ENCODE measurements around the gene HKDC1. TPM values are rescaled to one million over a fixed set of nuclear protein-coding genes. Genes with fewer than 3 reads are reported as not detected.
"Not testable (repeated sequence)": the region's sequence is repeated elsewhere in the genome, so short reads cannot be mapped to it uniquely, and the experiment has no call there.

The HKDC1 gene
- polyA plus RNA-seq, 2 of the 4 experiments (the other 2 are of a cell fraction), result 32.5 to 32.8 TPM

- H3K27ac ChIP-seq, result no peak overlapping the region
- H3K4me2 ChIP-seq, result no peak overlapping the region
- DNase-seq (ENCODE audit: low read depth in 1 of 2, low spot score in 1 of 2) (no peak), ATAC-seq (no peak), FAIRE-seq (no peak)
- WGBS (ENCODE audit: missing lambda C conversion rate), result 80% methylated on average over 8 of the region's 8 CpGs
- H3K4me3 ChIP-seq, result no peak overlapping the region
- POLR2A ChIA-PET, result no interaction called here
- H3K4me1 ChIP-seq, result no peaks in the 10 kb centered on the region
- no peak for TF ChIP-seq ELK1 (IDR thresholded peaks at IDR 0.05; ENCODE audit: low read depth, low read length)
- no peak for TF ChIP-seq CHD2 (IDR thresholded peaks at IDR 0.05; ENCODE audit: low read length, partially characterized antibody)
- no peak for TF ChIP-seq RFX5 (IDR thresholded peaks at IDR 0.05)
- no peak for TF ChIP-seq REST (IDR thresholded peaks at IDR 0.05)
- no peak for TF ChIP-seq TFCP2L1 (CRISPR knock-in tag; IDR thresholded peaks at IDR 0.05)
- TF ChIP-seq SREBF2 (IDR thresholded peaks at IDR 0.05), result no peak
- TF ChIP-seq EHF (CRISPR knock-in tag; IDR thresholded peaks at IDR 0.05), result no peak
- no peak for TF ChIP-seq JUNB (IDR thresholded peaks at IDR 0.05)
- no peak for TF ChIP-seq HOXB13 (CRISPR knock-in tag; IDR thresholded peaks at IDR 0.05; ENCODE audit: low read depth)
- TF ChIP-seq MAZ (IDR thresholded peaks at IDR 0.05; ENCODE audit: borderline replicate concordance, low read depth, low read length), result no peak
- no peak for TF ChIP-seq KDM5A (IDR thresholded peaks at IDR 0.05)
- TF ChIP-seq EHMT2 (IDR thresholded peaks at IDR 0.05; ENCODE audit: low read depth), result no peak
- no peak for TF ChIP-seq HMGXB4 (CRISPR knock-in tag; IDR thresholded peaks at IDR 0.05; ENCODE audit: borderline replicate concordance)
- TF ChIP-seq EP300 (IDR thresholded peaks at IDR 0.05), result no peak
- TF ChIP-seq MAX (IDR thresholded peaks at IDR 0.05), result no peak
- TF ChIP-seq NR3C1 (IDR thresholded peaks at IDR 0.05), result no peak
- TF ChIP-seq CBX2 (IDR thresholded peaks at IDR 0.05; ENCODE audit: borderline replicate concordance, low read depth), result no peak
- CTCF ChIA-PET, result interaction anchor here (0.7 kb wide), 1 partner anchor 23 kb away, joined by 3 read pairs; no protein-coding TSS in a partner anchor
- no peaks in the 10 kb centered on the region for H3K9me3 ChIP-seq
Measured at GRCh38 chr10:69281507-69282413, 61.6 kb downstream of the HKDC1 start.

GRCh38 chr10:69284402-69284801 lies 64.3 kb downstream of the HKDC1 start:
- CTCF ChIA-PET, result interaction anchor here (1.6 kb wide), 1 partner anchor 47 kb away, joined by 4 read pairs; no protein-coding TSS in a partner anchor
- POLR2A ChIA-PET, FAIRE-seq: not testable (repeated sequence)

More at GRCh38 chr10:69284402-69284801, 64.3 kb downstream of the HKDC1 start:
- not testable (repeated sequence) for H3K4me2 ChIP-seq; H3K27ac ChIP-seq; ATAC-seq; DNase-seq (ENCODE audit: low read depth in 1 of 2, low spot score in 1 of 2); H3K9me3 ChIP-seq; H3K4me3 ChIP-seq; H3K4me1 ChIP-seq
- 82% methylated on average over 6 of the region's 6 CpGs for WGBS (ENCODE audit: missing lambda C conversion rate)
